Thyroid gland (tissue), 4 donors: Measurements from ENCODE around the gene GPS1. TPM values are rescaled to one million over a fixed set of nuclear protein-coding genes. Genes with fewer than 3 reads are reported as not detected.

Experiments used
- DNase-seq, 2 donors: peaks; one replicate each; pipeline ENCODE4 v3.0.0-alpha.2; 2019
- H3K27ac ChIP-seq, 3 donors: fragments of 200-600 bp; sonication (generic); 1 replicate in 2 of 3; 2 replicates in 1 of 3; pipeline ENCODE4 v1.5.1; 2016 to 2019; ENCODE audit warnings: mild to moderate bottlenecking in 1 of 3, moderate library complexity in 1 of 3
- H3K27me3 ChIP-seq: fragments of 200-600 bp; sonication (generic); one replicate; pipeline ENCODE4 v1.5.1; 2019
- H3K36me3 ChIP-seq, 2 donors: fragments of 200-600 bp; sonication (generic); one replicate each; pipeline ENCODE4 v1.5.1; 2016 to 2019
- H3K4me1 ChIP-seq, 2 donors: fragments of 200-600 bp; sonication (generic); one replicate each; pipeline ENCODE4 v1.5.1; 2017 to 2019
- H3K4me3 ChIP-seq, 3 donors: fragments of 200-600 bp; sonication (generic); replicated peaks in 1 of 3; 1 replicate in 2 of 3; 2 replicates in 1 of 3; pipeline ENCODE4 v1.5.1; 2016; ENCODE audit warnings: mild to moderate bottlenecking in 1 of 3
- H3K9me3 ChIP-seq: fragments of 200-600 bp; sonication (generic); one replicate; pipeline ENCODE4 v1.5.1; 2017
- CTCF ChIP-seq, 6 experiments: fragments of 200-600 bp in 3 of 6; fragments of 450-650 bp in 3 of 6; sonication (generic) in 3 of 6; IDR thresholded peaks; one replicate each; pipeline ENCODE4 v1.5.1; 2016 to 2019; ENCODE audit warnings: antibody characterized with exemption in 6 of 6, mild to moderate bottlenecking in 2 of 6, inconsistent platforms in 1 of 6, moderate library complexity in 1 of 6
- POLR2A ChIP-seq, 2 donors: fragments of 450-650 bp; IDR thresholded peaks; one replicate each; pipeline ENCODE4 v1.6.1; 2017; ENCODE audit warnings: antibody characterized with exemption in 2 of 2, mild to moderate bottlenecking in 2 of 2, moderate library complexity in 1 of 2
- WGBS, 2 donors: methylation state at CpG; one replicate each; pipeline ENCODE4 v1.1.5; 2017; 5-methylcytosine and 5-hydroxymethylcytosine counted together
- intact Hi-C: fragments of 100-400 bp; cut with DNase I; formaldehyde crosslinking; loops from one replicate; pipeline ENCODE4 v1.15.1; 2023
- total RNA-seq, 4 donors: library from RNA; depleted of rRNA; stranded (reverse); fragments of >200 nt; gene quantifications; one replicate each; pipeline ENCODE4 v1.2.3, GENCODE V29; 2016

GPS1 gene
- total RNA-seq, 4 donors from 2014 or later = 80.1 to 164 (median 102) TPM

DNA sequence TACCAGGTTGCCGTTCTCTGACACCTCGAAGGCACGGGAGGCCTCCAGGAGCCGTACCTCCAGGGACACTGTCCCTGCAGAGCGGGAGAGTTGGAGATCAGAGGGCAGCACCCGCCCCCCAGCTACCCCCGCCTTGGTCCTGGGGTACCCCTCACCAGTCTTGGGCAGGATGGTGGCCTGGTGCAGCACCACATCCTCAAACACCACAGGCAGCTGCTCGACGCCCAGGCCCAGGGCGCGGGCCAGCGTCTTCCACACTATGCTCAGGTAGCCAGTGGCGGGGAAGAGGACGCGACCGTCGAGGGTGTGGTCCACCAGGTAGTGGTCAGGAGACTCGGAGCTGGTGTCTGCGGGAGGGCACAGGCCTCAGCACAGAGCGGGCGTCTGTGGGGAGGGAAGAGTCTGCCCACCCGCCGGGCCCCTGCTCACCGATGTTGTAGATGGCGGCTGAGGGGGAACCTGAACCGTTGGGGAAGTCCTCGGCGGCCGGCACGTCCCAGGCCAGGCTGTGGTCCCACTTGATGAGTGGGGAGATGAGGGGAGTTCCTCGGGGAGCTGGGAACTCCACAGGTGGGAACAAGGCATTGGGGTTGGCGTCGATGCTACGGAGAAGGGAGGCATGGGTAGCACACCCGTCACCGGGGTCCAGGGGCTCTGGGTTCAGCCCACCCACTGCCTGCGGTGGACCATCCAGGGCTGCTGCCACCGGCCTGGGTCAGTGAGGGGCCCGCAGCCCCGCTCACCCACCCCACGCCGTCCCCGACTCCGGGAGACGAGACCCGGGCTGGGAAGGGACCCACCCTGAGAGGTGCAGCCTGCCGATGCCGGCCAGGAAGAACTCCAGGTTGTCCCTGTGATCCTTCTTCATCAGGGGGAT lies 36.5 kb downstream of the GPS1 start:
- no peaks in the 10 kb centered on the region for H3K27me3 ChIP-seq
- H3K36me3 ChIP-seq = peaks cover 87 to 99% of the 10 kb centered on the region in 2 donors
- TF ChIP-seq POLR2A (IDR thresholded peaks at IDR 0.05) = no peak
- no peak for TF ChIP-seq CTCF (IDR thresholded peaks at IDR 0.05)
- DNase-seq = no peak
- intact Hi-C loops = no loop called here
- no peak overlapping the region for H3K4me3 ChIP-seq
- H3K27ac ChIP-seq = no peak overlapping the region
- H3K4me1 ChIP-seq = no peaks in the 10 kb centered on the region
- WGBS, 2 donors = 92 to 95% methylated on average over 24 to 31 of the region's 48 CpGs
- H3K9me3 ChIP-seq = no peaks in the 10 kb centered on the region

- intact Hi-C loops = no loop called here
- no peaks in the 10 kb centered on the region for H3K4me1 ChIP-seq
- no peak overlapping the region for H3K4me3 ChIP-seq
- DNase-seq = no peak
- WGBS, 2 donors = 96% methylated on average over 9 to 23 of the region's 47 CpGs
- H3K27me3 ChIP-seq = no peaks in the 10 kb centered on the region
- no peak for TF ChIP-seq CTCF (IDR thresholded peaks at IDR 0.05)
- TF ChIP-seq POLR2A (IDR thresholded peaks at IDR 0.05) = no peak
- H3K27ac ChIP-seq = no peak overlapping the region
- peaks cover 87 to 99% of the 10 kb centered on the region in 2 donors for H3K36me3 ChIP-seq
- no peaks in the 10 kb centered on the region for H3K9me3 ChIP-seq
Measured at GRCh38 chr17:82088838-82089722, 37.4 kb downstream of the GPS1 start.

GRCh38 chr17:82089723-82090548 lies 38.2 kb downstream of the GPS1 start:
- Histone ChIP-seq H3K4me3 (no peak overlapping the region), H3K27ac (no peak overlapping the region), H3K27me3 (no peaks in the 10 kb centered on the region), H3K36me3 (peaks cover 87 to 97% of the 10 kb centered on the region in 2 donors), H3K4me1 (no peaks in the 10 kb centered on the region), H3K9me3 (no peaks in the 10 kb centered on the region)
- no peak for DNase-seq
- TF ChIP-seq POLR2A (IDR thresholded peaks at IDR 0.05) (no peak), CTCF (IDR thresholded peaks at IDR 0.05) (no peak)
- intact Hi-C loops = no loop called here
- 93% methylated on average over 10 of the region's 29 CpGs; no CpG with 5 or more reads in 1 of the 2 donors for WGBS, 2 donors

- 95 to 98% methylated on average over 8 to 24 of the region's 29 CpGs for WGBS, 2 donors
- Histone ChIP-seq H3K27ac (no peak overlapping the region), H3K9me3 (no peaks in the 10 kb centered on the region), H3K4me1 (no peaks in the 10 kb centered on the region), H3K4me3 (no peak overlapping the region), H3K36me3 (peaks cover 87 to 93% of the 10 kb centered on the region in 2 donors), H3K27me3 (no peaks in the 10 kb centered on the region)
- intact Hi-C loops = no loop called here
- TF ChIP-seq CTCF (IDR thresholded peaks at IDR 0.05) (no peak), POLR2A (IDR thresholded peaks at IDR 0.05) (no peak)
- no peak for DNase-seq
Measured at GRCh38 chr17:82090549-82091263, 39.0 kb downstream of the GPS1 start.
